Measurements from ENCODE around the gene KRAS.
"Not testable (repeated sequence)": the region's sequence is repeated elsewhere in the genome, so short reads cannot be mapped to it uniquely, and the experiment has no call there.

The KRAS gene

GRCh38 chr12:25250744-25251730 is at the start of gene KRAS:
Gene KRAS, minus strand, starts transcription at chr12:25250929.
- peak; percentile 91 for DNase-seq

DNA sequence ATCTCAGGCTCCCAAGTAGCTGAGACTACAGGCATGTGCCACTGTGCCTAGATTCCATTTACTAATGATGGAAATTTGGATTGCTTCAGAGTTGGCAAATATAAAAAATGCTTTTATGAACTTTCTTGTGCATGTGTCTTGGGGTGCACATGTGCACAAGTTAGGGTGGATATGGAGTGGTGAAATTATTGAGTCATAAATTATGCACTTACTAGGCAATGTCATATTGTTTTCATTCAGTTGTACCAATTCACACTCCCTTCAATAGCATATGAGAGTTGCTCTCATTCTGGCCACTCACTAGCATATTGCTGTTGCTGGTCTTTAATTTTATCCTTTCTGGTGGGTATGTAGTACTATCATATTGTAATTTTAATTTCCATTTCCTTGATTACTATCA is 45.7 kb upstream of the KRAS start:
- DNase-seq, result no peak

- no peak for DNase-seq
Measured at GRCh38 chr12:25295361-25295760, 44.6 kb upstream of the KRAS start.

DNA sequence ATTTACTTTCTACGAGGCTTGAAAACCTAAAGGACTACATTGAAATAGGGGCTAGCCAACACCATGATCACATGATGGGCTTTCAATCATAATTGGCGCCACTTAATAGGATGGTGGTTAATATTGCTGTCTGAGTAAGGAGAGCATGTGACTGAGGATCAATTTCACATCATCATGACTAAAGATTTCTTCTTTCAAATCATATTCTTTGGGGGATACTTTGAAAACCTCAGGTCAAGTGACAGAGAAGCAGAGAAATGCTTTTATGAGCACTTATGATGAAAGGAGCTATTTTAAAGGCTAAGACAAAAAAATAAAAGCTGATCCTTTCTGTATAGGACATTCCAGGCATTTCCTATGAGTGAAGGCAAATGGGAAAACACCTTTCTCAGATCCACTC is 42.9 kb upstream of the KRAS start:
- DNase-seq, result no peak

GRCh38 chr12:25292810-25293221 is 42.1 kb upstream of the KRAS start:
- DNase-seq, result not testable (repeated sequence)

DNA sequence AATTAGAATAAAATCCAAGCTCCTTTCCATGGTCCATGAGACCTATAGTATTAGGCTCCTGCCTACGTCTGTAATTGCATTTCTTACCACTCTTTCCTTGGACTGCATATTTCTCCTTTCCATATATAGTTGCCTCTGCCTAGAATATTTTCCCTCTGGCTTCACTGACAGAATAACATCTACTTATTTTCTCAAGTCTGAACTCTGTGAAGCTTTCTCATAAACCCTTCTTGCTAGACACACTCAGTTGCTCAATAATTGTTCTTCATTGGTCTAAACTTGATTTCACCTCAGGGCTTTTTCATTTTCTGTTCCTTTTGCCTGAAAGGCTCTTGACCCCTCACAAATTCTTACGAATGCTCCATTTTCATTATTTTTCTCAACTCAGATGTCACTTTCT is 36.9 kb upstream of the KRAS start:
- no peak for DNase-seq

DNA sequence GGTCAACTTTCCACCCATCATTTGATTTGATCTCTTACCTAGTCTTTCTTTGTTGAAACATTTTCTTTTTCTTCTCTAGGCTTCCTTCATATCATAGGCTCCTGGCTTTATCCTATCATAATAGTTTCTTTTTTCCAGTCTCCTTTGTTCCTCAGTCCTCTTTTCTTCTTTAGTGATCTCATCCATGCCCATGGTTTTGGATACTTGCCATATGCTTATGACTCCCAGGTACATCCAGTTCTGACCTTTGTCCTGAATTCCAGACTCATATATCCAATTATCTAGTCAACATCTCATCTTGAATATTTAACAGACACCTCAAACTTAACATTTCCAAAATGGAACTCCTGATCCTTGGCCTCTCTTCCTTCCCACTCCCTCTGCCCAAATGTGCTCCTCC is 36.1 kb upstream of the KRAS start:
- DNase-seq, result no peak

- no peak for DNase-seq
Measured at GRCh38 chr12:25284024-25284423, 33.3 kb upstream of the KRAS start.

- no peak for DNase-seq
Measured at GRCh38 chr12:25283006-25283405, 32.3 kb upstream of the KRAS start.

GRCh38 chr12:25280082-25280481 is 29.4 kb upstream of the KRAS start:
- no peak for DNase-seq

- DNase-seq, result no peak
Measured at GRCh38 chr12:25278269-25278668, 27.5 kb upstream of the KRAS start.

DNA sequence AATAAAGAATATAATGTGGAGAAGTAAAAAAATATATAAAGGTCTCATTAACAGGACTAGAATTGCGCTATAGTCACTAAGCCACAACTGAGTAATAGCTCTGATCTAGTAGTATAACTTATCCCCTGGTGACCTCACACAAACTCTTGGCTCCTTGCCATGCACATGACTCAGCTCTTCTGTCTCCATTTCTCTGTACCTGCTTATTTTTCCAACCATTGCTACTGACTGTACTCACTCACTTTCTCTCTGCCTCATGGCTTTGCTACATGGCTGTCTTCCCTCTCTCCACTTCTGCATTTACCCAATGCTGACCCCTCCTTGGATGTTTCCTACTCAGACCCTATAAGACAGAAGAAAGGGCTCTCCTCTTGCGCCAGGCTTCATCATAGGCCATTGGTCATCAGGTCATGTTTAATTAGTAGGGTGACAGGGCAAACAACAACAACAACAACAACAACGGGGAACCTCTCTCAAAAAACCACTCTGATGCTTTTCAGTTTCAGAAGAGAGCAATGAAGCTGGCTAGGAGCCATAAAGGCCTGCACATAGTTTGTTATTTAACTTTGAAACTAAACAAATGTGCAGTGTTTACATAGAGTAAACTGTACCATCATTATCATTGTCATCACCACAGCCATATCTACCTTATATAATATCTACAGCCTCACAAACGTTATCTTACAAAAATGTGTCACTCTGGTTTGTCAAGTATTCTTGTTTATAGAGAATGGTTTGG is 25.6 kb upstream of the KRAS start:
- DNase-seq, result peak; percentile 79

DNA sequence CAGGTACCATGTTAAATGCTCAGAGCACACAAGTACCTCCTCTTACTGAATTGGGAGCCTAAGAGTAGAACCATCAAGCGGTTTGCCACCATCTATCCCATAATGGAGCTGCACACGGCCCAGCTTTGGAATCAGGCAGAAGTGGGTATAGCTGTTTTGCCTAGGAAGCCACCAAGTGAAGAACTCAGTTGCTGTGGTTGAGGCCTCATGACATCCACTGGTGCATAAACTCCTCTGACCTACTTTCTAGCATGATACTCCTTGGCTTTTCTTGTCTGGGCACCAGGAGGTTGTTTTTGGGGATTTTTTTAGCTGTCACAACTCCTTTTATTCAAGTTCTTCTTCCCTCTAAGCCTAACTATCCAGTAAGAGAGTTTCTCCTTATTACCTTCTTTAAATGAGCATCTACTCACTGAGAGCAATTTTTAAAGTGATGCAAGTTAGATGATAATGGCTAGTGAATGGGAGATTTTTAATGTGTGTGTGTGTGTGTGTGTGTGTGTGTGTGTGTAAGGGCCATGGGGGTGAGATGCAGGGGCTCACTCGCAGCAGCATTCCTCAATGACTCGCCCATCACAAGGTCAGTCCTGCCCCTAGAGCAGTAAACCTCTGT is 20.9 kb upstream of the KRAS start:
- no peak for DNase-seq

DNA sequence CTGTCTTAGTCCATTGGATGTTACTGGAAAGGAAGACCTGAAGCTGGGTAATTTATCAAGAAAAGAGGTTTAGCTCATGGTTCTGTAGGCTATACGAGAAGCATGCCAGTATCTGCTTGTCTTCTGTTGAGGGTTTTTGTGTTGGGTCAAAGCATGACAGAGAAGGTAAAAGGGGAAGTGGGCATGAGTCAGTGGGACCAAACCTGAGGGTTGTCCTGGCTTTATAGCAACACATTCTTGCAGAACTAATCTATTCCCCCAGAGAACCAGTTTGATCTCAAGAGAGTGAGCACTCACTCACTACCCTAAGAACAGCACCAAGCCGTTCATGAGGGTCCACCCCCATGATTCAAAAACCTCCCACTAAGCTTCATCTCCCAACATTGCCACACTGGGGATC is 19.0 kb upstream of the KRAS start:
- DNase-seq, result no peak

DNA sequence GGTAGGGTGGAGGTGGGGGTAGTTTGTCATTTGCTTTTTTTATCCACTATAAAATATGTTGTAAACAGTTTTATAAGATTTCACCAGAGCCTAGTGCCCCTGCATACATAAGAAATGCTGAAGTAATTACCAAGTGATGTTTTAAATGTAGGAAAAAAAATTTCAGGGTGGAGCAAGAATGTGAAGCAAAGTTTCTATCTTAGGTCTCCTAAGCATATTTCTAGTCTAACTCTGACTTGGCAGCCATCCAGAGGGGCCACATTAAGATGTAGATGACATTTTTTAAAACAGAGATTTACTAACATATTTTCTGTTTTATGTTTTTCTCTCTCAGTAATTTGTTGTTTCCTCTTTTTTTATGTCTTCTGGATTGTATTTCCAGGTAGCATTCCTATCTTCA is 15.8 kb upstream of the KRAS start:
- no peak for DNase-seq

DNA sequence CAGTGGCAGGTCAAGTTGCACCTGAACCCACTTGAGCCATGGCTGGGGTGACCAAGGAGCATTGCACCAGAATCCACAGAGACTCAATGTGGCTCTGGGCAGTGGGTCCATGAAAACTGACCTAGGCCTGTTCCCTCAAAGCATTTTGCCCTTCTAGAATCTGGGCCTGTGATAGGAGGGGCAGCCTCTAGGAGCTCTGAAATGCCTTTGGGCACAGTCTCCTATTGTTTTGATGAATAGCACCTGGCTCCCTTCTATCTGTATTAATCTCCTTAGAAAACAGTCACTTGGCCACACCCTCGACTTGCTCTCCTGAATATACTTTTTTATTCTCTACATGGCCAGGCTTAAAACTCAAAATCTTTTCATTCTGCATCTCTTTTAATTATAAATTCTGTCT is 14.1 kb upstream of the KRAS start:
- no peak for DNase-seq

DNA sequence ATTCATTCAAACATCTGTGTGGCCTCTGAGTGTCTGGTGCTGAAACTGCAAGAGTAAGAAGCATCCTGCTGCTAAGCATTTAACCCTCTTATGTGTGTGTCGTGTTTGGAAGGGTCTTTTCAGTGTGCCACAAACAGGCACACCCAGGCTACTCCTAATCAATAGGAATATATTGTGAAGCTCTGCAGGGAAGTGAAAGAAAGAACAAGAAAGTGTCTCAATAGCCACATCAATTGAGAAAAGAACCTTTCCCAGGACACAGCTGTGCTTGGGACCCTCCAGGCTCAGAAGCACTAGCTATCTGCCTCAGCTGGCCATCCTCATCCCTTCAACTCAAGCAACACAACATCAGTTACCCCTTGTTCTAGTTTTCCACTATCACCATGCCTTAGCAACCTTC is 13.4 kb upstream of the KRAS start:
- DNase-seq, result no peak

GRCh38 chr12:25263594-25263993 is 12.9 kb upstream of the KRAS start:
- no peak for DNase-seq

DNA sequence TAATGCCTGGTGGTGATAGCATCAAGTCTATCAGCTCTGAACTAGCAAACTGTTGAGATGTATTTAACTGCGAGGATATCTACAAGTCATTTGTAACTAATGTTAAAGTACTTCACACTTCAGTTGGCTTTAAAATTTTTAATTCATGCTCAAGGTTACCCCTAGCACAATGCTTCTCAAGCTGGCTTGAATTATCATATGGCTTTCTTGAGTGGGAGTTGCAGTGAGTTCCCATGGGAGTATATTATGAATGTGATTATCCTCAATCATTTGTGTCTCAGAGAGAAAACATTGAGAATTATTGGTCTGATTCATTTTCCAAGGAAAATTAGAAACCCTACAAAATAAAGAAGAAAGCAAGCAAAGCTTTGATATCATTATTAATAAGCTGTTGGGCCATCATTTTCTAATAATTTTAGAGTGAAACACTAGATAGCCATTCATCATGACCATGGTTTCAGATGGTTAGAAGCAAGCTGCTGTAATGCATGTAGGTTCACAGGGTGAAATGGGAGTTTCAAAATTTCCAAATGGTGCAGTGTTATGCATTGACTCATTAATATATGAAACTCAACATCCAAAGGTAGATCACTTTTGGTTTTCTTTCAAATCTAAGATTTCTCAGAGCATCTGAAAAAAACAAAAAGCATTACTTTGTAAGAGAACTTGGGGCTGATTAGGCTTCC is 11.8 kb upstream of the KRAS start:
- DNase-seq, result no peak

GRCh38 chr12:25257590-25258324 is 7.0 kb upstream of the KRAS start:
- no peak for DNase-seq

- DNase-seq, result no peak
Measured at GRCh38 chr12:25256826-25257225, 6.1 kb upstream of the KRAS start.

- DNase-seq, result no peak
Measured at GRCh38 chr12:25256005-25256404, 5.3 kb upstream of the KRAS start.

Measured in activated CD8-positive, alpha-beta memory T cell treated with anti-CD3 and anti-CD28 coated beads, Interleukin-2, amount 50 U/mL, for 48 hours (primary cell).